ENCODE results near the gene CREBBP.
A peak's percentile ranks its signal among the peaks of the same experiment; 100 is the strongest.
"Not testable (repeated sequence)": the region's sequence is repeated elsewhere in the genome, so short reads cannot be mapped to it uniquely, and the experiment has no call there.

Gene CREBBP

GRCh38 chr16:3880623-3881498 lies at the start of gene CREBBP:
Gene CREBBP (minus strand): TSS chr16:3880713. CDS start chr16:3879916, 797 bp downstream.
- DNase-seq (ENCODE audit: low spot score), result peak; percentile 92

DNA sequence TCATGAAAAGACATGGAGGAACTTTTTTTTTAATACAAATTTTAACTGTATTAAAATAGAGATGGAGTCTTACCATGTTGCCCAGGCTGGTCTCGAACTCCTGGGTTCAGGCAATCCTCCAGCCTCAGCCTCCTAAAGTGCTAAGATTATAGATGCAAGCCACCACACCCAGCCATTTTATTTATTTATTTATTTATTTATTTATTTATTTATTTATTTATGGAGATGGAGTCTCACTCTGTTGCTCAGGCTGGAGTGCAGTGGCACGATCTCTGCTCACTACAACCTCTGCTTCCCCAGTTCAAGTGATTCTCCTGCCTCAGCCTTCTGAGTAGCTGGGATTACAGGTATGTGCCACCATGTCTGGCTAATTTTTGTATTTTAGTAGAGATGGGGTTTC lies 46.6 kb upstream of the CREBBP start:
- not testable (repeated sequence) for DNase-seq (ENCODE audit: low spot score)

DNA sequence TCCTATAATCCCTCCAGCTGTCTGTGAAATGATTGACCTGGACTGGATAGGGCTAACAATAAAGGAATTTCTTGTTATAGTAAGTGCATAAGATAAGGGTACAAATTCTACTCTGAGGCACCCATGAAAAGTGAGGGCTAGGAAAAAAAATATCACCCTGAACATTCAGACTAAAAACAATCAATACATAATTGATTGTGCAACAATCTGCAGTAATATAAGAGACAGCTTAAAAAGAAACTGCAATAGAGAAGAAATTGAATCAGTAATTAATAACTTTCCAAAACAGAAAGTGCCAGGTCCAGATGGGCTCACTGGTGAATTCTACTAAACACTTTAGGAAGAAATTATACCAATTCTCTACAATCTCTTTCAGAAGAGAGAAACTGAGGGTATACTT lies 44.2 kb upstream of the CREBBP start:
- no peak for DNase-seq (ENCODE audit: low spot score)

GRCh38 chr16:3922241-3922640 lies 41.7 kb upstream of the CREBBP start:
- no peak for DNase-seq (ENCODE audit: low spot score)

DNA sequence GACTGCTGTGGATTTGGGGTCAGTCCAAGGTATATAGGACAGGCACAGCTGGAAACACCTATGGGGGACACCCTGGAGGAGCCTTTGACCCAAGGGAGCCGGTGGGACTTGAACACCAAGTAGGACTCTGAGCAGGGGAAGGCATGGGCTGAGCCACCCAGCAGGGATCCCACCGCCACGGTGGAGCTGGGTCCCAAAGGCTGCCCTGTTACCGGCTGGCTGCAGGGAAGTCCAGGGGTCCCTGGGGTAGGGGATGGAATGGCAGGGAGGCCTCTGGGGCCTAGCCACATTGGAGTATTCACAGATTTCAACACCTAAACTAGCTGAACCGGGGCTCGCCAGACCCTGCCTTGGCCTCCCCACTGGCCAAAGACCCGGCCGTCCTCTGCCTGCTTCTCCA lies 39.7 kb upstream of the CREBBP start:
- no peak for DNase-seq (ENCODE audit: low spot score)

GRCh38 chr16:3919413-3919812 lies 38.9 kb upstream of the CREBBP start:
- no peak for DNase-seq (ENCODE audit: low spot score)

- no peak for DNase-seq (ENCODE audit: low spot score)
Observed at GRCh38 chr16:3915426-3916260, 35.1 kb upstream of the CREBBP start.

DNA sequence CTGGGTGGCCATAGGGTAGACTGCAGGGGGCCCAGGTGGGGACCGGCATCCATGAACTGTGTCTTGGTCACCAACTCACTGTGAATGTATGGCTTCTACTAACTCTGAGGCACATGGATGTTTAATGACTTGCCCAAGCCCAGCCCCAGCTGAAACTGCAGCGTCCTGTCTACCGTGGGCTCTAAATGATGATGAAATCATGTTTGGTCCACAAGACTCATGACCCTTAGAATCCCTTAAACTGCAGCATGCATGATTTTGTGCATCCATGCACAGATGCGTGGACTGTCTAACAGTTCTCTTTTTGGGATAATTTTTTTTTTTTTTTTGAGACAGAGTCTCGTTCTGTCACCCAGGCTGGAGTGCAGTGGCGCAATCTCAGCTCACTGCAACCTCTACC lies 32.4 kb upstream of the CREBBP start:
- DNase-seq (ENCODE audit: low spot score), result no peak

GRCh38 chr16:3912373-3912772 lies 31.9 kb upstream of the CREBBP start:
- no peak for DNase-seq (ENCODE audit: low spot score)

- not testable (repeated sequence) for DNase-seq (ENCODE audit: low spot score)
Observed at GRCh38 chr16:3911741-3912140, 31.2 kb upstream of the CREBBP start.

- no peak for DNase-seq (ENCODE audit: low spot score)
Observed at GRCh38 chr16:3909791-3910583, 29.5 kb upstream of the CREBBP start.

GRCh38 chr16:3908951-3909437 lies 28.5 kb upstream of the CREBBP start:
- no peak for DNase-seq (ENCODE audit: low spot score)

- DNase-seq (ENCODE audit: low spot score), result no peak
Observed at GRCh38 chr16:3907586-3907985, 27.1 kb upstream of the CREBBP start.

DNA sequence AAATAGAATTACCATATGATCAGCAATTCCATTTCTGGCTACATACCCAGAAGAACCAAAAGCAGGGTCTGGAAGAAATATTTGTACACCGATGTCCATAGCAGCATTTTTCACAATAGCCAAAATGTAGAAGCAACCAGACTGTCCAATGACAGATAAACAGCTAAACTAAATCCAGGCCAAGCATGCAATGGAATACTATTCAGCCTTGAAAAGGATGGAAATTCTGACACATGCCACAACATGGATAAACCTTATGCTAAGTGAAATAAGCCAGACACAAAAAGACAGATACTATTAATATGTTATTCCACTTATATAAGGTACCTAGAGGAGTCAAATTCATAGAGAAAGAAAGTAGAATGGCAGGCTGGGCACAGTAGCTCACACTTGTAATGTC lies 25.9 kb upstream of the CREBBP start:
- DNase-seq (ENCODE audit: low spot score), result no peak

DNA sequence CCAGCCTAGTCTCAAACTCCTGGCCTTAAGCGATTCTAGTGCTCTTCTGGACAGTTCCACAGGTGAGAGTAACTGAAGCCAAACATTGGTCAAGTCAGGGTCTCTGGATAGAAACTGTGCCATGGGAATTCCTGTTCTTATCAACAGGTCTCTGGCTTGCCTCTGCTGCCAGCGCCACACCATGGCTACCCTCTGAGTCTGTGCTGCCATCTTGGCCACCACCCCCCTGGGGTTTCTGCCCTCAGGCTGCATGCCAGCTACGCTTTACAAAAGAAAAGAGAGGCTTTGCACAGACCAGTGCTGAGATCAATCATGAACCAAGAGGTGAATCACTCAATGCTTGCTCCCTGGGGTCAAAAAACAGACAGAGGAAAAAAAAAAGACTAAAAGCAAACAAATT lies 24.4 kb upstream of the CREBBP start:
- no peak for DNase-seq (ENCODE audit: low spot score)

DNA sequence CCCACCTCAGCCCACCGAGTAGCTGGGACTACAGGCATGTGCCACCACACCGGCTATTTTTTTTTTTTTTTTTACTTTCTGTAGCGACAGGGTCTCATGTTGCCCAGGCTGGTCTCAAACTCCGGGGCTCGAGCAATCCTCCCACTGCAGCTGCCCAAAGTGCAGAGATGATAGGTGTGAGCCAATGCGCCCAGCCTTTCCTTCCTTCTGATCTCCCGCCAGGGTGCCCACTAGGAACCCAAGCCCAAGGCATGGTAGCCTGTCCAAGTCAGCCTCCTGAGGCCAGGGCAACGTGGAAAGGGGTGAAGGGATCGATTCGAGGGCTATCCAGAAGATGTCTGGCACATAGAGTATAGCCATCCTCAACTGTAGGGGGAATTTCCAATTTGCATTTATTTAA lies 9.6 kb upstream of the CREBBP start:
- DNase-seq (ENCODE audit: low spot score), result no peak

DNA sequence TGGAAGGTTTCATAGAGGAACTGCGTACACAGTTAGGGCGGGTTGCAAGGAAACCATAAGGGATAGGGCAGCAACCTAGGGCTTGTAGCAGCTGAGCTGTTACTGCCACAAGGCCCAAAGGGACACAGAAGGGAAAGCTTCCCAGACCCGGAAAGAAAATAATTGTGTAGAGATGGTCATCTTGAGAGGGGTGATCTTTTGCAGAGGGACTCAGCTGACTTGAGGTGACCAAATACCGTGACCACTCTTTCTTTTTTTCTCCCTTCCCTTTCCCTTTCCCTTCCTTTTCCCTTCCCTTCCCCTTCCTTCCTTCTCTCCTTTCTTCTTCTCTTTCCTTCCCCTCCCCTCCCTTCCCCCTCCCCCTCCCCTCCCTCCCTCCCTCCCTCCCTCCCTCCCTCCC lies 8.5 kb upstream of the CREBBP start:
- DNase-seq (ENCODE audit: low spot score), result no peak

DNA sequence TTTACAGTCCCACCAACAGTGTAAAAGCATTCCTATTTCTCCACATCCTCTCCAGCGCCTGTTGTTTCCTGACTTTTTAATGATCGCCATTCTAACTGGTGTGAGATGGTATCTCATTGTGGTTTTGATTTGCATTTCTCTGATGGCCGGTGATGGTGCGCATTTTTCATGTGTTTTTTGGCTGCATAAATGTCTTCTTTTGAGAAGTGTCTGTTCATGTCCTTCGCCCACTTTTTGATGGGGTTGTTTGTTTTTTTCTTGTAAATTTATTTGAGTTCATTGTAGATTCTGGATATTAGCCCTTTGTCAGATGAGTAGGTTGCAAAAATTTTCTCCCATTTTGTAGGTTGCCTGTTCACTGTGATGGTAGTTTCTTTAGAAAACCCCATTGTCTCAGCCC lies 5.5 kb upstream of the CREBBP start:
- not testable (repeated sequence) for DNase-seq (ENCODE audit: low spot score)

DNA sequence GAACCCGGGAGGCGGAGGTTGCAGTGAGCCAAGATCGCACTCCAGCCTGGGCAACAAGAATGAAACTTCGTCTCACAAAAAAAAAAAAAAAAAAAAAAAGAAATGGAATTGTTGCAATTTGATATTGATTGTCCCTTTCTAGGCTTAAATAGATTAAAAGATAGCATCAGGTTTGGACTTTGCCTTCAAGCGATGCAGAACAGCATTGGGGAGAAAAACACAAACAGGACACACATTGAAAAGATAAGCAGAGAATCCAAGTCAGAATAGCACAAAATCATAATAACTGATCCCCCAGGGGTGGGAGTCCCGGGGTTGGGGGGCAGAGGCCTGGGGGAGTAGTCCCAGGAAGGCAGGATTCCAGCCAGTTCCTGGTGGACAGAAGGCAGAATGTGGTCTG lies 3.9 kb upstream of the CREBBP start:
- no peak for DNase-seq (ENCODE audit: low spot score)

DNA sequence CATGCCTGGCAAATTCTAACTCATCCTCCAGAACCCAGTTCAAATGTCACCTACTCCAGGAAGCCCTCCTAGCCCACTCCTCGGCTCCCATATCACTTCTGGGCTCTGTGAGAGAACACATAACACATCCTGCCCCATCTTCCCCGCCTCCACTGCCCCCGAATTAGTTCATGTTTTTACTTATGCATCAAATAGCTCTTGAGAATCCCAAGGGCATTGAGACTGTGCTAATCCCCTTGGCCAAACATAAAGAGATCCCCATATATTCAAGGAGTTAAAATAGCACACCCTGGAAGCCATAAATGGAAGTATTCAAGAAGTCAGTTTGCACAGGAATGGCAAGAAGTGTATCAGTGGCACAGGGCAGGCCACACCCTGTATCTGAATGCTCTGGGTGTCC lies 2.0 kb upstream of the CREBBP start:
- no peak for DNase-seq (ENCODE audit: low spot score)

DNA sequence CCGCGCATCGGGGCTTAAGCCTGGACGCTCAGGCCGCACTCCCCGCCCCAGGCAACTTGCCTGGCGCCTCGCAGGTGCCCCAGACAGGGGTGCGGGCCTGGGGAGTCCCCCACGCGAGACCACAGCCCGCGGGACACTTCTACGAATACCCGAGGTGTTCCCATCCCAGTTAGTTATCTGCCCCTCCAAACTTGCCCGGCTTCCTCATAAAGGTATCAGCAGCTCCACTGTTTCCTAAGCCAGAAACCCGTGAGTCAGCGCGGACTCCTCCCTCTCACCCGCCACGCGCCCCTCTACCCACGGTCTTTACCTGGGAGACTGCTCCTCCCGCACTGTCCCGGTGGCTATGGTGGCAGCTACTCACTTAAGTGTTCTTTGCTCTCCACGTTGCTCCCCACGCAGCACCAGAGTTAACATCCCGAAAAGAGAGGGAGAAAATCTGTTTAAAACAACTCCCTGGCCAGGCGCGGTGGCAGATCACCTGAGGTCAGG lies 1.0 kb upstream of the CREBBP start:
- no peak for DNase-seq (ENCODE audit: low spot score)
